A673 (cell line): Measurements from ENCODE around the gene P2RY1. TPM values are rescaled to one million over a fixed set of nuclear protein-coding genes. Genes with fewer than 3 reads are reported as not detected.
"Not testable (repeated sequence)": the region's sequence is repeated elsewhere in the genome, so short reads cannot be mapped to it uniquely, and the experiment has no call there.

Experiments used
- BruUV-seq: library from RNA; stranded (reverse); fragments of 400-500 nt; replicated peaks from 2 replicates; lab custom pipeline; 2021; lab: Mats Ljungman, UMichigan
- CTCF ChIA-PET: fragments of 300-600 bp; sonication (Branson Sonifier 250); formaldehyde crosslinking; loops from one replicate; lab custom pipeline; 2022; ENCODE audit warnings: antibody characterized with exemption; lab: Charles Lee
- POLR2A ChIA-PET: fragments of 300-600 bp; sonication (Branson Sonifier 250); formaldehyde crosslinking; loops from one replicate; lab custom pipeline; 2022; ENCODE audit warnings: antibody characterized with exemption; ENCODE audit not compliant: low non-redundant PET; lab: Charles Lee
- DNase-seq: peaks from one replicate; pipeline ENCODE4 v3.0.0-alpha.2; 2015; ENCODE audit warnings: low spot score
- H3K27ac ChIP-seq: fragments of 200-600 bp; sonication (generic); 2 replicates; pipeline ENCODE4 v1.5.1; 2016; ENCODE audit warnings: mixed run types, low read depth, mild to moderate bottlenecking, mixed read lengths, antibody characterized with exemption, low read length; ENCODE audit not compliant: poor library complexity, severe bottlenecking
- H3K27me3 ChIP-seq: fragments of 200-600 bp; sonication (generic); replicated peaks from 2 replicates; pipeline ENCODE4 v1.6.1; 2017; ENCODE audit warnings: mixed run types, low read depth, mild to moderate bottlenecking, mixed read lengths, antibody characterized with exemption, low read length; ENCODE audit not compliant: insufficient read depth, poor library complexity
- H3K36me3 ChIP-seq: fragments of 200-600 bp; sonication (generic); 2 replicates; pipeline ENCODE4 v1.6.1; 2016; ENCODE audit warnings: mixed run types, mild to moderate bottlenecking, mixed read lengths, antibody characterized with exemption, low read length; ENCODE audit not compliant: insufficient read depth, poor library complexity, severe bottlenecking
- H3K4me1 ChIP-seq: fragments of 200-600 bp; sonication (generic); 2 replicates; pipeline ENCODE4 v1.6.1; 2017; ENCODE audit warnings: mixed run types, mild to moderate bottlenecking, mixed read lengths, antibody characterized with exemption, low read length; ENCODE audit not compliant: insufficient read depth, poor library complexity, severe bottlenecking
- H3K4me3 ChIP-seq: fragments of 200-600 bp; sonication (generic); 2 replicates; pipeline ENCODE4 v1.5.1; 2016; ENCODE audit warnings: low read depth, mixed run types, mild to moderate bottlenecking, mixed read lengths, low read length; ENCODE audit not compliant: poor library complexity, severe bottlenecking
- H3K9me3 ChIP-seq: fragments of 200-600 bp; sonication (generic); 2 replicates; pipeline ENCODE4 v1.6.1; 2016; ENCODE audit warnings: mixed run types, low read depth, mild to moderate bottlenecking, mixed read lengths, antibody characterized with exemption, low read length; ENCODE audit not compliant: poor library complexity, severe bottlenecking
- CTCF ChIP-seq: fragments of 300-800, 200-600 bp; sonication (generic); conservative IDR thresholded peaks from 2 replicates; pipeline ENCODE4 v1.5.1; 2017; ENCODE audit warnings: low read depth, mild to moderate bottlenecking, antibody characterized with exemption, low read length, moderate library complexity, mixed read lengths
- EZH2 ChIP-seq: fragments of 200-600 bp; sonication (generic); IDR thresholded peaks from 2 replicates; pipeline ENCODE4 v1.6.1; 2017; ENCODE audit warnings: borderline replicate concordance, low read depth, mild to moderate bottlenecking, mixed read lengths, antibody characterized with exemption, low read length; ENCODE audit not compliant: poor library complexity, severe bottlenecking
- intact Hi-C: fragments of 100-400 bp; cut with micrococcal nuclease; formaldehyde crosslinking; loops from one replicate; pipeline ENCODE4 v1.10.0; 2022; ENCODE audit not compliant: unreplicated experiment
- total RNA-seq: library from RNA; stranded (reverse); gene quantifications from 2 replicates; pipeline ENCODE4 v1.2.3, GENCODE V29; 2021

Gene P2RY1
- total RNA-seq, 1 experiment from 2014 or later: 14.0 TPM

- H3K27ac ChIP-seq: no peak overlapping the region
- no peak overlapping the region for H3K4me3 ChIP-seq
- no peaks in the 10 kb centered on the region for H3K27me3 ChIP-seq
- no peak for DNase-seq
- H3K36me3 ChIP-seq: no peaks in the 10 kb centered on the region
- peaks cover 4% of the 10 kb centered on the region for H3K4me1 ChIP-seq
- no peaks in the 10 kb centered on the region for H3K9me3 ChIP-seq
- BruUV-seq: no TSS peak
- CTCF ChIA-PET: no interaction called here
- POLR2A ChIA-PET: no interaction called here
- intact Hi-C loops: no loop called here
- no peak for TF ChIP-seq CTCF
- no peak for TF ChIP-seq EZH2
Measured at GRCh38 chr3:152870027-152870426, 35.1 kb downstream of the P2RY1 start.

- CTCF ChIA-PET, POLR2A ChIA-PET, H3K27ac ChIP-seq, BruUV-seq, DNase-seq, H3K36me3 ChIP-seq, H3K9me3 ChIP-seq, H3K4me1 ChIP-seq, intact Hi-C loops, H3K4me3 ChIP-seq, H3K27me3 ChIP-seq: not testable (repeated sequence)
Measured at GRCh38 chr3:152873314-152873713, 38.4 kb downstream of the P2RY1 start.

GRCh38 chr3:152874896-152875749 lies 40.2 kb downstream of the P2RY1 start:
- ChIA-PET CTCF (no interaction called here), POLR2A (no interaction called here)

More at GRCh38 chr3:152874896-152875749, 40.2 kb downstream of the P2RY1 start:
- no peaks in the 10 kb centered on the region for H3K27me3 ChIP-seq
- no peak overlapping the region for H3K4me3 ChIP-seq
- H3K36me3 ChIP-seq: no peaks in the 10 kb centered on the region
- H3K27ac ChIP-seq: no peak overlapping the region
- TF ChIP-seq EZH2 (no peak), CTCF (no peak)
- no peak for DNase-seq
- no peaks in the 10 kb centered on the region for H3K4me1 ChIP-seq
- H3K9me3 ChIP-seq: no peaks in the 10 kb centered on the region
- intact Hi-C loops: no loop called here
- no TSS peak for BruUV-seq
